ENCODE measurements around the gene MACROD2. TPM values are rescaled to one million over a fixed set of nuclear protein-coding genes. Genes with fewer than 3 reads are reported as not detected.

Gene MACROD2
- total and polyA plus RNA-seq, 2 of the 4 experiments (the other 2 are of a cell fraction) = not detected

GRCh38 chr20:14299831-14300230 lies 304.5 kb downstream of the MACROD2 start:
- Histone ChIP-seq H2AFZ (replicated peaks; ENCODE audit: low read length, poor library complexity) (no peak overlapping the region), H3K4me1 (ENCODE audit: control insufficient read depth, insufficient read depth, low read length) (no peaks in the 10 kb centered on the region), H2BK120ac (ENCODE audit: low read depth, low read length) (no peak overlapping the region), H3K9ac (ENCODE audit: low read depth, low read length) (no peak overlapping the region), H3K36me3 (ENCODE audit: control insufficient read depth, insufficient read depth, low read length) (no peaks in the 10 kb centered on the region), H4K20me1 (ENCODE audit: insufficient read depth, low read length) (no peaks in the 10 kb centered on the region), H3K9me3 (ENCODE audit: control insufficient read depth, insufficient read depth, low read length) (no peaks in the 10 kb centered on the region), H3K18ac (ENCODE audit: low read depth, low read length) (no peak overlapping the region), H2BK15ac (ENCODE audit: low read depth, low read length) (no peak overlapping the region), H2BK5ac (ENCODE audit: low read depth, low read length, poor library complexity, severe bottlenecking) (no peak overlapping the region), H3K27me3 (ENCODE audit: control insufficient read depth, insufficient read depth, low read length) (no peaks in the 10 kb centered on the region), H3K27ac (ENCODE audit: insufficient read depth, low read length) (no peak overlapping the region), H3K79me1 (ENCODE audit: low read depth in 1 of 2, low read length in 2 of 2) (no peaks in the 10 kb centered on the region), H3K4me2 (ENCODE audit: low read depth, low read length) (no peak overlapping the region), H3K14ac (replicated peaks; ENCODE audit: low read depth, low read length) (no peak overlapping the region), H3K4me3 (ENCODE audit: insufficient read depth, low read depth, low read length) (no peak overlapping the region), H4K91ac (ENCODE audit: insufficient read depth, low read depth, low read length) (no peak overlapping the region), H3K56ac (ENCODE audit: extremely low read depth, insufficient read depth, low read length) (no peak overlapping the region), H3K9me1 (ENCODE audit: insufficient read depth, low read length) (no peaks in the 10 kb centered on the region), H2AK5ac (ENCODE audit: low read depth, low read length) (no peak overlapping the region), H3K4ac (ENCODE audit: low read depth, low read length) (no peak overlapping the region), H4K5ac (ENCODE audit: low read depth, low read length) (no peak overlapping the region), H3K23ac (ENCODE audit: low read depth, low read length) (no peak overlapping the region), H4K8ac (ENCODE audit: low read depth in 2 of 2, low read length in 2 of 2) (no peak overlapping the region), H2BK20ac (ENCODE audit: low read depth, low read length) (no peak overlapping the region), H2AK9ac (replicated peaks; ENCODE audit: low read depth, low read length, poor library complexity) (no peak overlapping the region)
- DNase-seq (no peak), ATAC-seq (ENCODE audit: low read depth) (no peak)
- in situ Hi-C loops (cut with MboI; ENCODE audit: low sequenced_read_pairs) (no loop called here), dilution Hi-C loops (cut with HindIII; ENCODE audit: low sequenced_read_pairs, unreplicated experiment) (no loop called here), intact Hi-C loops (cut with micrococcal nuclease) (loop anchor here (1.0 kb wide), 1 partner anchor 9 kb away; no protein-coding TSS in a partner anchor)
- WGBS, 2 experiments (ENCODE audit: extremely low coverage in 2 of 2, insufficient read length in 1 of 2) = no CpG with 5 or more reads among the region's 4 CpGs
- TF ChIP-seq RCOR1 (IDR thresholded peaks at IDR 0.05; ENCODE audit: insufficient replicate concordance, low read length) = no peak
- TF ChIP-seq, protein P1, sequence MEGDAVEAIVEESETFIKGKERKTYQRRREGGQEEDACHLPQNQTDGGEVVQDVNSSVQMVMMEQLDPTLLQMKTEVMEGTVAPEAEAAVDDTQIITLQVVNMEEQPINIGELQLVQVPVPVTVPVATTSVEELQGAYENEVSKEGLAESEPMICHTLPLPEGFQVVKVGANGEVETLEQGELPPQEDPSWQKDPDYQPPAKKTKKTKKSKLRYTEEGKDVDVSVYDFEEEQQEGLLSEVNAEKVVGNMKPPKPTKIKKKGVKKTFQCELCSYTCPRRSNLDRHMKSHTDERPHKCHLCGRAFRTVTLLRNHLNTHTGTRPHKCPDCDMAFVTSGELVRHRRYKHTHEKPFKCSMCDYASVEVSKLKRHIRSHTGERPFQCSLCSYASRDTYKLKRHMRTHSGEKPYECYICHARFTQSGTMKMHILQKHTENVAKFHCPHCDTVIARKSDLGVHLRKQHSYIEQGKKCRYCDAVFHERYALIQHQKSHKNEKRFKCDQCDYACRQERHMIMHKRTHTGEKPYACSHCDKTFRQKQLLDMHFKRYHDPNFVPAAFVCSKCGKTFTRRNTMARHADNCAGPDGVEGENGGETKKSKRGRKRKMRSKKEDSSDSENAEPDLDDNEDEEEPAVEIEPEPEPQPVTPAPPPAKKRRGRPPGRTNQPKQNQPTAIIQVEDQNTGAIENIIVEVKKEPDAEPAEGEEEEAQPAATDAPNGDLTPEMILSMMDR (conservative IDR thresholded peaks at IDR 0.05; ENCODE audit: low read depth, low read length) = no peak
- no peak for TF ChIP-seq MAFK (IDR thresholded peaks at IDR 0.05; ENCODE audit: low read depth, low read length)
- no peak for TF ChIP-seq MAZ (IDR thresholded peaks at IDR 0.05; ENCODE audit: borderline replicate concordance, low read depth, low read length)
- TF ChIP-seq MXI1 (IDR thresholded peaks at IDR 0.05; ENCODE audit: borderline replicate concordance, low read depth, low read length) = no peak
- no peak for TF ChIP-seq BHLHE40 (IDR thresholded peaks at IDR 0.05; ENCODE audit: low read depth, low read length)
- TF ChIP-seq FOS (IDR thresholded peaks at IDR 0.05; ENCODE audit: low read depth, low read length) = no peak
- TF ChIP-seq CEBPB (IDR thresholded peaks at IDR 0.05; ENCODE audit: low read depth, low read length) = no peak
- no peak for TF ChIP-seq USF2 (IDR thresholded peaks at IDR 0.05; ENCODE audit: low read depth, low read length)
- TF ChIP-seq RAD21 (IDR thresholded peaks at IDR 0.05; ENCODE audit: low read length) = no peak
- TF ChIP-seq CHD1 (IDR thresholded peaks at IDR 0.05; ENCODE audit: low read depth, low read length) = no peak
- no peak for TF ChIP-seq SMC3 (IDR thresholded peaks at IDR 0.05; ENCODE audit: low read depth, low read length)
- TF ChIP-seq POLR2A (IDR thresholded peaks at IDR 0.05; ENCODE audit: low read depth, low read length) = no peak
- CTCF ChIA-PET = no interaction called here
- POLR2A ChIA-PET (ENCODE audit: unreplicated experiment) = no interaction called here
- BruUV-seq (replicated peaks) = no TSS peak

Measured in IMR-90 (cell line).